Vagina (tissue), 2 donors: ENCODE measurements around the gene HIVEP2.

Source experiments
- POLR2A ChIP-seq, 2 donors: fragments of 450-650 bp; IDR thresholded peaks; one replicate each; pipeline ENCODE4 v1.6.1; 2017; ENCODE audit warnings: antibody characterized with exemption in 2 of 2, mild to moderate bottlenecking in 2 of 2, moderate library complexity in 2 of 2
- POLR2AphosphoS5 ChIP-seq, 2 donors: sonication (generic); formaldehyde crosslinking; IDR thresholded peaks; one replicate each; pipeline ENCODE4 v1.9.0; 2017; ENCODE audit warnings: antibody characterized with exemption in 2 of 2, mild to moderate bottlenecking in 2 of 2, low read depth in 1 of 2; ENCODE audit not compliant: insufficient read depth in 1 of 2
- TF ChIP-seq, protein P1 (sequence below), 3 experiments: fragments of 450-650 bp in 2 of 3; fragments of 200-600 bp in 1 of 3; sonication (generic) in 1 of 3; IDR thresholded peaks; one replicate each; pipeline ENCODE4 v1.5.1; 2017 to 2019; ENCODE audit warnings: antibody characterized with exemption in 3 of 3, mild to moderate bottlenecking in 2 of 3, moderate library complexity in 2 of 3

DNA sequence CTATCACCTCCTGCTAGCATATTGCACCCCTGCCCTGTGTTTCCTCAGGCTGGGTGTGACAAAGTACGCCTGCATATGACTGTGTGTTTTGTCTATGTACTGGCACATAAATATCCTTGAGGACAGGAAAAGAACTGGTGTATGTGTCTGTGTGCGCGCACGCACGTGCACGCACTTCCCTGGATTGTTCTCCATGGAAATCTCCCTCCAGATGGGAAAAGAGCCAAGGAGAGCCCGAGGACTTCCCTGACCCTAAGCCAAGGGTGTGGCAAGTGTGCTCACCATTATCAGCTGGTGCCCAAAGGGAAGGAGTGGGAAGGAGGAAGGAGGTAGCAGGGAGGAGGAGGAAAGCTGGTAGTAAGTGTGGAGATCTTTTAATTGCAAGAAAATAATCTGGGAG is 117.6 kb downstream of the HIVEP2 start:
- TF ChIP-seq POLR2A (IDR thresholded peaks at IDR 0.05) (no peak), POLR2AphosphoS5 (IDR thresholded peaks at IDR 0.05; ENCODE audit: insufficient read depth in 1 of 2, low read depth in 1 of 2) (peak in 1 of 2 donors; percentile 78)
- TF ChIP-seq, protein P1, sequence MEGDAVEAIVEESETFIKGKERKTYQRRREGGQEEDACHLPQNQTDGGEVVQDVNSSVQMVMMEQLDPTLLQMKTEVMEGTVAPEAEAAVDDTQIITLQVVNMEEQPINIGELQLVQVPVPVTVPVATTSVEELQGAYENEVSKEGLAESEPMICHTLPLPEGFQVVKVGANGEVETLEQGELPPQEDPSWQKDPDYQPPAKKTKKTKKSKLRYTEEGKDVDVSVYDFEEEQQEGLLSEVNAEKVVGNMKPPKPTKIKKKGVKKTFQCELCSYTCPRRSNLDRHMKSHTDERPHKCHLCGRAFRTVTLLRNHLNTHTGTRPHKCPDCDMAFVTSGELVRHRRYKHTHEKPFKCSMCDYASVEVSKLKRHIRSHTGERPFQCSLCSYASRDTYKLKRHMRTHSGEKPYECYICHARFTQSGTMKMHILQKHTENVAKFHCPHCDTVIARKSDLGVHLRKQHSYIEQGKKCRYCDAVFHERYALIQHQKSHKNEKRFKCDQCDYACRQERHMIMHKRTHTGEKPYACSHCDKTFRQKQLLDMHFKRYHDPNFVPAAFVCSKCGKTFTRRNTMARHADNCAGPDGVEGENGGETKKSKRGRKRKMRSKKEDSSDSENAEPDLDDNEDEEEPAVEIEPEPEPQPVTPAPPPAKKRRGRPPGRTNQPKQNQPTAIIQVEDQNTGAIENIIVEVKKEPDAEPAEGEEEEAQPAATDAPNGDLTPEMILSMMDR (IDR thresholded peaks at IDR 0.05), result no peak
